Suppressor macrophage (primary cell): ENCODE measurements around the gene CHID1.

ENCODE experiments used
- DNase-seq, 4 experiments: peaks; one replicate each; pipeline ENCODE4 v3.0.0-alpha.2; 2020 to 2022
- total RNA-seq, 17 experiments: gene quantifications; one replicate each; lab custom pipeline; 2026; ENCODE audit warnings: mixed read lengths in 6 of 17, inconsistent platforms in 3 of 17; lab: John Stamatoyannopoulos, UW

CHID1 gene
- total RNA-seq = 20.4 to 64.1 (median 42.8) reads per million in 17 experiments

- peak; percentile 85 to 94 (median 88) for DNase-seq
These were observed at the start of gene CHID1 for GRCh38 chr11:910589-911030. Gene CHID1 (minus strand): TSS chr11:910810. CDS start chr11:904816, 5,994 bp downstream.

- no peak for DNase-seq
These were observed 49.0 kb upstream of the CHID1 start for GRCh38 chr11:959608-960007.

- DNase-seq = no peak
These were observed 48.4 kb upstream of the CHID1 start for GRCh38 chr11:959027-959426.

- DNase-seq = no peak
These were observed 47.5 kb upstream of the CHID1 start for GRCh38 chr11:958101-958500.

- DNase-seq = no peak
These were observed 46.8 kb upstream of the CHID1 start for GRCh38 chr11:957212-957920.

- DNase-seq = no peak
These were observed 44.8 kb upstream of the CHID1 start for GRCh38 chr11:955154-956063.

- DNase-seq = peak in 3 of 4 experiments; percentile 28 to 66 (median 66)
These were observed 44.0 kb upstream of the CHID1 start for GRCh38 chr11:954392-955153.

- DNase-seq = no peak
These were observed 42.9 kb upstream of the CHID1 start for GRCh38 chr11:953512-953911.

GRCh38 chr11:952406-953385, 42.1 kb upstream of the CHID1 start:
- no peak for DNase-seq

- DNase-seq = no peak
These were observed 40.9 kb upstream of the CHID1 start for GRCh38 chr11:951507-951906.

GRCh38 chr11:947744-948143, 37.1 kb upstream of the CHID1 start:
- DNase-seq = no peak

- no peak for DNase-seq
These were observed 35.4 kb upstream of the CHID1 start for GRCh38 chr11:945986-946385.

- DNase-seq = no peak
These were observed 34.3 kb upstream of the CHID1 start for GRCh38 chr11:944711-945470.

GRCh38 chr11:942823-943222, 32.2 kb upstream of the CHID1 start:
- DNase-seq = peak in 3 of 4 experiments; percentile 40 to 58 (median 50)

GRCh38 chr11:940496-941135, 30.0 kb upstream of the CHID1 start:
- no peak for DNase-seq

- no peak for DNase-seq
These were observed 27.2 kb upstream of the CHID1 start for GRCh38 chr11:937841-938261.

- DNase-seq = no peak
These were observed 25.6 kb upstream of the CHID1 start for GRCh38 chr11:936199-936598.

- DNase-seq = no peak
These were observed 23.9 kb upstream of the CHID1 start for GRCh38 chr11:934527-934926.

GRCh38 chr11:933936-934335, 23.3 kb upstream of the CHID1 start:
- no peak for DNase-seq
